MM.1S (cell line): ENCODE data around the gene KLK2.

ENCODE experiments used
- EZH2phosphoT487 ChIP-seq: fragments of 300-600 bp; sonication (generic); IDR thresholded peaks from 2 replicates; pipeline ENCODE4 v1.6.1; 2018; ENCODE audit warnings: antibody characterized with exemption, low read length
- TF ChIP-seq, protein P1 (sequence below): fragments of 300-600 bp; sonication (generic); IDR thresholded peaks from 2 replicates; pipeline ENCODE4 v1.5.1; 2016; ENCODE audit warnings: antibody characterized with exemption, low read length, mixed read lengths

DNA sequence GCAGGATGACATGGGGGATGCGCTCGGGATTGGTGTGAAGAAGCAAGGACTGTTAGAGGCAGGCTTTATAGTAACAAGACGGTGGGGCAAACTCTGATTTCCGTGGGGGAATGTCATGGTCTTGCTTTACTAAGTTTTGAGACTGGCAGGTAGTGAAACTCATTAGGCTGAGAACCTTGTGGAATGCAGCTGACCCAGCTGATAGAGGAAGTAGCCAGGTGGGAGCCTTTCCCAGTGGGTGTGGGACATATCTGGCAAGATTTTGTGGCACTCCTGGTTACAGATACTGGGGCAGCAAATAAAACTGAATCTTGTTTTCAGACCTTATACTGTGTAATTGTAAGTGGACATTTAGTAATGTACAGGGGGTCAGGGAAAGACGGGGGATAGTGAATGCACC lies 7.0 kb downstream of the KLK2 start:
- TF ChIP-seq, protein P1, sequence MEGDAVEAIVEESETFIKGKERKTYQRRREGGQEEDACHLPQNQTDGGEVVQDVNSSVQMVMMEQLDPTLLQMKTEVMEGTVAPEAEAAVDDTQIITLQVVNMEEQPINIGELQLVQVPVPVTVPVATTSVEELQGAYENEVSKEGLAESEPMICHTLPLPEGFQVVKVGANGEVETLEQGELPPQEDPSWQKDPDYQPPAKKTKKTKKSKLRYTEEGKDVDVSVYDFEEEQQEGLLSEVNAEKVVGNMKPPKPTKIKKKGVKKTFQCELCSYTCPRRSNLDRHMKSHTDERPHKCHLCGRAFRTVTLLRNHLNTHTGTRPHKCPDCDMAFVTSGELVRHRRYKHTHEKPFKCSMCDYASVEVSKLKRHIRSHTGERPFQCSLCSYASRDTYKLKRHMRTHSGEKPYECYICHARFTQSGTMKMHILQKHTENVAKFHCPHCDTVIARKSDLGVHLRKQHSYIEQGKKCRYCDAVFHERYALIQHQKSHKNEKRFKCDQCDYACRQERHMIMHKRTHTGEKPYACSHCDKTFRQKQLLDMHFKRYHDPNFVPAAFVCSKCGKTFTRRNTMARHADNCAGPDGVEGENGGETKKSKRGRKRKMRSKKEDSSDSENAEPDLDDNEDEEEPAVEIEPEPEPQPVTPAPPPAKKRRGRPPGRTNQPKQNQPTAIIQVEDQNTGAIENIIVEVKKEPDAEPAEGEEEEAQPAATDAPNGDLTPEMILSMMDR, result no peak
- no peak for TF ChIP-seq EZH2phosphoT487
